Heart right ventricle (tissue), 16 donors: ENCODE measurements around the gene FARP1. TPM values are rescaled to one million over a fixed set of nuclear protein-coding genes. Genes with fewer than 3 reads are reported as not detected.
A peak's percentile ranks its signal among the peaks of the same experiment; 100 is the strongest.

Source experiments
- ATAC-seq, 8 donors: fragments of 200-7000 bp; cut with Tn5 transposase; one replicate each; pipeline ENCODE4 v1.9.1; 2020; ENCODE audit warnings: mild to moderate bottlenecking in 8 of 8, moderate library complexity in 8 of 8, moderate number of reproducible peaks in 1 of 8
- DNase-seq, 2 donors: peaks; one replicate each; pipeline ENCODE4 v3.0.0-alpha.2; 2020
- H3K27ac ChIP-seq, 10 donors: fragments of 200-600 bp; sonication (generic) in 2 of 10; one replicate each; pipeline versions ENCODE4 v1.5.0 to v1.8.0; 2020 to 2022; ENCODE audit warnings: mild to moderate bottlenecking in 3 of 10
- H3K27me3 ChIP-seq, 7 donors: fragments of 200-600 bp; one replicate each; pipeline ENCODE4 v1.8.0; 2021 to 2022; ENCODE audit warnings: mild to moderate bottlenecking in 2 of 7
- H3K36me3 ChIP-seq, 9 donors: fragments of 200-600 bp; sonication (generic) in 1 of 9; one replicate each; pipeline versions ENCODE4 v1.5.0 to v1.8.0; 2020 to 2022; ENCODE audit warnings: mild to moderate bottlenecking in 2 of 9
- H3K4me1 ChIP-seq, 9 donors: fragments of 200-600 bp; sonication (generic) in 1 of 9; one replicate each; pipeline versions ENCODE4 v1.5.0 to v1.8.0; 2020 to 2022; ENCODE audit warnings: mild to moderate bottlenecking in 4 of 9
- H3K4me3 ChIP-seq, 10 donors: fragments of 200-600 bp; sonication (generic) in 2 of 10; one replicate each; pipeline versions ENCODE4 v1.5.0 to v1.8.0; 2020 to 2022; ENCODE audit warnings: mild to moderate bottlenecking in 7 of 10, moderate library complexity in 2 of 10
- H3K9me3 ChIP-seq, 11 donors: fragments of 200-600 bp in 10 of 11; sonication (generic) in 2 of 11; one replicate each; pipeline versions ENCODE4 v1.5.0 to v1.8.0; 2013 to 2022; ENCODE audit warnings: mild to moderate bottlenecking in 2 of 11, control low read depth in 1 of 11, moderate library complexity in 1 of 11
- CTCF ChIP-seq, 9 donors: fragments of 200-600 bp; sonication (generic) in 2 of 9; IDR thresholded peaks; one replicate each; pipeline versions ENCODE4 v1.5.0 to v1.8.0; 2021 to 2022; ENCODE audit warnings: antibody characterized with exemption in 9 of 9, mild to moderate bottlenecking in 5 of 9, moderate library complexity in 1 of 9
- WGBS, 2 donors: extraction: QIAGEN DNeasy Blood & Tissue Kit; methylation state at CpG; one replicate each; pipeline ENCODE4 v1.1.7; 2013; ENCODE audit warnings: inconsistent platforms in 1 of 2; 5-methylcytosine and 5-hydroxymethylcytosine counted together
- intact Hi-C, 10 donors: fragments of 100-400 bp; cut with DNase I; formaldehyde crosslinking; loops; one replicate each; pipeline versions ENCODE4 v1.11.1 to v1.14.2; 2022
- polyA plus RNA-seq, 2 donors: library from polyadenylated mRNA; stranded (reverse); fragments of 200-250 nt; gene quantifications; one replicate each; pipeline ENCODE4 v1.2.3, GENCODE V29; 2013
- total RNA-seq, 10 donors: library from RNA; stranded (reverse); fragmentation: NEBNext Ultra II Directional in 3 of 10; extraction: Animal tissue kit (Norgen Biotek cat#: 25700) in 3 of 10; gene quantifications; one replicate each; pipeline versions ENCODE4 v1.2.1 to v1.2.4, GENCODE V29; 2021 to 2023
- donor health status: Arrhythmogenic right ventricular cardiomyopathy.
- donor health status: ischemic (EF 13 %, LVEDD 7.1; RV severe dilation, severe dysfunction).
- donor health status: healthy with polysubstance abuse.
- donor health status: DM: no; HTN: yes; CAD: no.
- donor health status: DM: no; HTN: no; CAD: no.
- donor health status: ischemic (EF 25% LVEDD 6.9; RV normal size, moderate dysfunction).
- donor health status: ischemic (EF 25% LVEDD 5.7; RV mildly dilated, moderate dysfunction).
- donor health status: healthy.
- donor health status: DM: yes; HTN: yes; CAD: no.
- donor health status: Ischemic cardiomyopathy.
- donor health status: ischemic (EF 35%, LVEDD 5.7; RV mildly dilated, moderate dysfunction).
- donor health status: nonischemic (EF 11% LVEDD 7.7; RV severe dilation, severe dysfunction).
- donor health status: DM: yes; HTN: yes; CAD: no.
- donor health status: PGD.
- donor health status: ischemic (EF 29% LVEDD 5.4; RV normal size, mild dysfunction).
- donor health status: nonischemic (EF 23%, LVEDD 6.1; RV moderate dilation, normal function).

FARP1 gene
- total and polyA plus RNA-seq, 12 donors: 6.9 to 72.9 (median 17.1) TPM

GRCh38 chr13:98468929-98469328, 326.0 kb downstream of the FARP1 start:
- ATAC-seq (no peak), DNase-seq (no peak)
- Histone ChIP-seq H3K4me1 (peaks cover 0 to 71% (median 37%) of the 10 kb centered on the region in 9 donors), H3K9me3 (no peaks in the 10 kb centered on the region), H3K27ac (peak overlapping the region in 1 of 10 donors; percentile 58), H3K27me3 (no peaks in the 10 kb centered on the region), H3K4me3 (no peak overlapping the region), H3K36me3 (peaks cover 0 to 87% (median 3%) of the 10 kb centered on the region in 9 donors)
- intact Hi-C loops: loop anchor here in 2 of 10 donors (5.0 kb wide), 1 partner anchor 108 kb away; the partner anchor contains the start of gene STK24 (in 2 of the 2)
- WGBS, 2 donors: 91 to 95% methylated on average over 20 of the region's 20 CpGs
- TF ChIP-seq CTCF (IDR thresholded peaks at IDR 0.05): no peak

- intact Hi-C loops: loop anchor here in 1 of 10 donors (10.0 kb wide), 1 partner anchor 104 kb away; the partner anchor contains the start of gene STK24
- Histone ChIP-seq H3K27me3 (no peaks in the 10 kb centered on the region), H3K36me3 (peaks cover 0 to 83% (median 6%) of the 10 kb centered on the region in 9 donors), H3K9me3 (no peaks in the 10 kb centered on the region), H3K4me1 (peaks cover 0 to 74% (median 44%) of the 10 kb centered on the region in 9 donors), H3K4me3 (no peak overlapping the region), H3K27ac (peak overlapping the region in 2 of 10 donors; percentile 62 to 72)
- no peak for TF ChIP-seq CTCF (IDR thresholded peaks at IDR 0.05)
- ATAC-seq (no peak), DNase-seq (no peak)
- WGBS, 2 donors: 79% methylated on average over 6 of the region's 6 CpGs
Observed at GRCh38 chr13:98470920-98471319, 328.0 kb downstream of the FARP1 start.

GRCh38 chr13:98471934-98472333, 329.0 kb downstream of the FARP1 start:
- H3K27me3 ChIP-seq: no peaks in the 10 kb centered on the region
- DNase-seq: peak in 1 of 2 donors; percentile 49
- H3K9me3 ChIP-seq: no peaks in the 10 kb centered on the region
- peaks cover 0 to 74% (median 5%) of the 10 kb centered on the region in 9 donors for H3K36me3 ChIP-seq
- H3K27ac ChIP-seq: peak overlapping the region in 9 of 10 donors; percentile 1 to 72 (median 62)
- peak in 7 of 9 donors; percentile 10 to 63 (median 36) for TF ChIP-seq CTCF (IDR thresholded peaks at IDR 0.05)
- ATAC-seq: peak; percentile 65 to 91 (median 84)
- 53 to 64% methylated on average over 10 of the region's 10 CpGs for WGBS, 2 donors
- H3K4me3 ChIP-seq: no peak overlapping the region
- H3K4me1 ChIP-seq: peaks cover 0 to 74% (median 47%) of the 10 kb centered on the region in 9 donors
- intact Hi-C loops: loop anchor here in 1 of 10 donors (10.0 kb wide), 1 partner anchor 103 kb away; the partner anchor contains the start of gene STK24

- no peak overlapping the region for H3K4me3 ChIP-seq
- DNase-seq (peak in 1 of 2 donors; percentile 39), ATAC-seq (peak in 4 of 8 donors; percentile 27 to 57 (median 48))
- no peaks in the 10 kb centered on the region for H3K27me3 ChIP-seq
- H3K9me3 ChIP-seq: no peaks in the 10 kb centered on the region
- H3K36me3 ChIP-seq: peaks cover 0 to 65% (median 5%) of the 10 kb centered on the region in 9 donors
- intact Hi-C loops: loop anchor here in 1 of 10 donors (10.0 kb wide), 1 partner anchor 102 kb away; the partner anchor contains the start of gene STK24
- H3K4me1 ChIP-seq: peaks cover 0 to 74% (median 43%) of the 10 kb centered on the region in 9 donors
- no peak for TF ChIP-seq CTCF (IDR thresholded peaks at IDR 0.05)
- WGBS, 2 donors: 50 to 58% methylated on average over 5 of the region's 5 CpGs
- peak overlapping the region in 3 of 10 donors; percentile 17 to 72 (median 48) for H3K27ac ChIP-seq
Observed at GRCh38 chr13:98473135-98473787, 330.4 kb downstream of the FARP1 start.
